ENCODE data around the gene SEC14L3. TPM values are rescaled to one million over a fixed set of nuclear protein-coding genes. Genes with fewer than 3 reads are reported as not detected.

SEC14L3 gene
- total RNA-seq, 1 donor from 2014 or later = not detected

- H3K27me3 Mint-ChIP-seq = peaks cover 11% of the 10 kb centered on the region
These were observed 12.4 kb downstream of the SEC14L3 start for GRCh38 chr22:30459181-30460052.

GRCh38 chr22:30457981-30458380 is 13.8 kb downstream of the SEC14L3 start:
- CTCF ChIA-PET = no interaction called here
- H3K36me3 Mint-ChIP-seq (ENCODE audit: low read depth) = no peaks in the 10 kb centered on the region
- no peak overlapping the region for H3K27ac Mint-ChIP-seq
- no peaks in the 10 kb centered on the region for H3K4me1 Mint-ChIP-seq
- H3K27me3 Mint-ChIP-seq = peaks cover 15% of the 10 kb centered on the region
- no peak for ATAC-seq (ENCODE audit: low read depth)
- TF ChIP-seq CTCF (IDR thresholded peaks at IDR 0.05) = no peak
- POLR2A ChIA-PET = no interaction called here
- no peak overlapping the region for H3K4me3 Mint-ChIP-seq
- DNase-seq = no peak
- H3K9me3 Mint-ChIP-seq = no peaks in the 10 kb centered on the region
- intact Hi-C loops (cut with micrococcal nuclease) = no loop called here

More at GRCh38 chr22:30459181-30460052, 12.4 kb downstream of the SEC14L3 start:
- no peak for DNase-seq
- intact Hi-C loops (cut with micrococcal nuclease) = no loop called here
- no peak for TF ChIP-seq CTCF (IDR thresholded peaks at IDR 0.05)
- ChIA-PET CTCF (interaction anchor here (0.6 kb wide), 1 partner anchor 52 kb away, joined by 3 read pairs; no protein-coding TSS in a partner anchor), POLR2A (no interaction called here)
- Mint-ChIP-seq H3K4me1 (no peaks in the 10 kb centered on the region), H3K9me3 (no peaks in the 10 kb centered on the region), H3K36me3 (ENCODE audit: low read depth) (no peaks in the 10 kb centered on the region), H3K27ac (no peak overlapping the region), H3K4me3 (no peak overlapping the region)
- no peak for ATAC-seq (ENCODE audit: low read depth)

- Mint-ChIP-seq H3K27ac (no peak overlapping the region), H3K27me3 (peaks cover 24% of the 10 kb centered on the region), H3K4me1 (no peaks in the 10 kb centered on the region), H3K9me3 (no peaks in the 10 kb centered on the region), H3K4me3 (no peak overlapping the region), H3K36me3 (ENCODE audit: low read depth) (no peaks in the 10 kb centered on the region)
- CTCF ChIA-PET = no interaction called here
- POLR2A ChIA-PET = no interaction called here
- no peak for ATAC-seq (ENCODE audit: low read depth)
- intact Hi-C loops (cut with micrococcal nuclease) = no loop called here
- no peak for TF ChIP-seq CTCF (IDR thresholded peaks at IDR 0.05)
- DNase-seq = no peak
These were observed 16.6 kb downstream of the SEC14L3 start for GRCh38 chr22:30455075-30455840.

GRCh38 chr22:30453731-30454510 is 17.9 kb downstream of the SEC14L3 start:
- ATAC-seq (ENCODE audit: low read depth) (no peak), DNase-seq (no peak)
- H3K9me3 Mint-ChIP-seq = no peaks in the 10 kb centered on the region
- CTCF ChIA-PET = no interaction called here
- POLR2A ChIA-PET = no interaction called here
- H3K4me3 Mint-ChIP-seq = no peak overlapping the region
- H3K27me3 Mint-ChIP-seq = peaks cover 24% of the 10 kb centered on the region
- intact Hi-C loops (cut with micrococcal nuclease) = no loop called here
- H3K27ac Mint-ChIP-seq = no peak overlapping the region
- no peak for TF ChIP-seq CTCF (IDR thresholded peaks at IDR 0.05)
- no peaks in the 10 kb centered on the region for H3K36me3 Mint-ChIP-seq (ENCODE audit: low read depth)
- no peaks in the 10 kb centered on the region for H3K4me1 Mint-ChIP-seq

Measured in activated B cell treated with CpG ODN at 0.5 μM for 24 hours (primary cell).